Loucy (cell line): ENCODE measurements around the gene TXLNG.

Experiments used
- CTCF ChIP-seq: fragments of 200-600 bp; sonication (generic); conservative IDR thresholded peaks from 2 replicates; pipeline ENCODE4 v1.5.1; 2014; ENCODE audit warnings: mild to moderate bottlenecking, antibody characterized with exemption, low read length
- EZH2phosphoT487 ChIP-seq: fragments of 200-600 bp; IDR thresholded peaks from 2 replicates; pipeline ENCODE4 v1.6.1; 2018; ENCODE audit warnings: antibody characterized with exemption, mild to moderate bottlenecking, moderate library complexity, borderline replicate concordance

GRCh38 chrX:16869393-16870094 is 83.3 kb downstream of the TXLNG start:
- TF ChIP-seq CTCF (no peak), EZH2phosphoT487 (no peak)
